MM.1S (cell line): ENCODE data around the gene QRSL1.
"Not testable (repeated sequence)": the region's sequence is repeated elsewhere in the genome, so short reads cannot be mapped to it uniquely, and the experiment has no call there.

ENCODE experiments used
- DNase-seq: peaks from one replicate; pipeline ENCODE4 v3.0.0-alpha.2; 2015
- H2AFZ ChIP-seq: fragments of 300-600 bp; sonication (generic); 2 replicates; pipeline ENCODE4 v1.6.0; 2016; ENCODE audit warnings: antibody characterized with exemption, low read length
- H3F3A ChIP-seq: fragments of 300-600 bp; sonication (generic); 2 replicates; pipeline ENCODE4 v1.6.1; 2016; ENCODE audit warnings: mild to moderate bottlenecking, antibody characterized with exemption, low read length, moderate library complexity, mixed read lengths; ENCODE audit not compliant: insufficient read depth
- H3K27ac ChIP-seq: fragments of 300-600 bp; sonication (generic); 2 replicates; pipeline ENCODE4 v1.5.1; 2016; ENCODE audit warnings: mild to moderate bottlenecking, low read length
- H3K27me3 ChIP-seq: fragments of 300-600 bp; sonication (generic); replicated peaks from 2 replicates; pipeline ENCODE4 v1.6.0; 2016; ENCODE audit warnings: low read length; ENCODE audit not compliant: insufficient read depth
- H3K36me3 ChIP-seq: fragments of 300-600 bp; sonication (generic); replicated peaks from 2 replicates; pipeline ENCODE4 v1.6.1; 2016; ENCODE audit warnings: mild to moderate bottlenecking, low read length, mixed read lengths; ENCODE audit not compliant: insufficient read depth
- H3K4me1 ChIP-seq: fragments of 300-600 bp; sonication (generic); 2 replicates; pipeline ENCODE4 v1.6.1; 2016; ENCODE audit warnings: low read length, mixed read lengths
- H3K4me2 ChIP-seq: fragments of 300-600 bp; sonication (generic); 2 replicates; pipeline ENCODE4 v1.6.0; 2016; ENCODE audit warnings: low read depth, low read length
- H3K4me3 ChIP-seq: fragments of 300-600 bp; sonication (generic); 2 replicates; pipeline ENCODE4 v1.5.1; 2016; ENCODE audit warnings: low read length, mixed read lengths
- H3K79me2 ChIP-seq: fragments of 300-600 bp; sonication (generic); 2 replicates; pipeline ENCODE4 v1.6.1; 2016; ENCODE audit warnings: mixed run types, low read length, mixed read lengths
- H3K9ac ChIP-seq: fragments of 300-600 bp; sonication (generic); 2 replicates; pipeline ENCODE4 v1.6.1; 2016; ENCODE audit warnings: low read length, mixed read lengths
- H3K9me2 ChIP-seq: fragments of 300-600 bp; sonication (generic); replicated peaks from 2 replicates; pipeline ENCODE4 v1.6.1; 2016; ENCODE audit warnings: mild to moderate bottlenecking, low read length, mixed read lengths; ENCODE audit not compliant: insufficient read depth
- H3K9me3 ChIP-seq: fragments of 300-600 bp; sonication (generic); replicated peaks from 2 replicates; pipeline ENCODE4 v1.6.1; 2016; ENCODE audit warnings: mild to moderate bottlenecking, low read length, mixed read lengths; ENCODE audit not compliant: insufficient read depth
- H4K20me1 ChIP-seq: fragments of 300-600 bp; sonication (generic); 2 replicates; pipeline ENCODE4 v1.6.1; 2016; ENCODE audit warnings: mild to moderate bottlenecking, low read length, moderate library complexity, mixed read lengths; ENCODE audit not compliant: insufficient read depth
- CTCF ChIP-seq: fragments of 300-600 bp; sonication (generic); IDR thresholded peaks from 2 replicates; pipeline ENCODE4 v1.5.1; 2016; ENCODE audit warnings: antibody characterized with exemption, low read length, mixed read lengths
- EZH2 ChIP-seq: fragments of 300-600 bp; sonication (generic); optimal IDR thresholded peaks from 2 replicates; pipeline ENCODE3; 2017; ENCODE audit warnings: low read depth, mild to moderate bottlenecking, antibody characterized with exemption, low read length, mixed read lengths
- EZH2phosphoT487 ChIP-seq: fragments of 300-600 bp; sonication (generic); IDR thresholded peaks from 2 replicates; pipeline ENCODE4 v1.6.1; 2018; ENCODE audit warnings: antibody characterized with exemption, low read length

QRSL1 gene

GRCh38 chr6:106629103-106629858, at the start of gene QRSL1, which contains the start of gene RTN4IP1:
TSS of gene QRSL1 (plus strand) at chr6:106629578. CDS start at chr6:106629682, 104 bp downstream.
TSS of gene RTN4IP1 (minus strand) at chr6:106629498. CDS start at chr6:106629021, 477 bp downstream.
- Histone ChIP-seq H3K27me3 (no peaks in the 10 kb centered on the region), H3K4me1 (peaks cover 7% of the 10 kb centered on the region; the same call in 1 of the 2 replicates), H3K27ac (peak within 1 kb of the TSS; percentile 72; the same call in 1 of the 2 replicates), H4K20me1 (no peaks in the 10 kb centered on the region), H3K4me2 (peak within 1 kb of the TSS; percentile 79), H2AFZ (peak within 1 kb of the TSS; percentile 85), H3F3A (peaks cover 10% of the 10 kb centered on the region; the same call in 1 of the 2 replicates), H3K79me2 (peaks cover 43% of the 10 kb centered on the region), H3K4me3 (peak within 1 kb of the TSS; percentile 93), H3K9me3 (no peaks in the 10 kb centered on the region), H3K9ac (peak within 1 kb of the TSS; percentile 83), H3K9me2 (no peaks in the 10 kb centered on the region), H3K36me3 (no peaks in the 10 kb centered on the region)
- no peak for TF ChIP-seq EZH2
- peak; percentile 91 for DNase-seq

- H2AFZ ChIP-seq, result no peak overlapping the region
- H3K9me2 ChIP-seq, result no peaks in the 10 kb centered on the region
- H3K27ac ChIP-seq, result no peak overlapping the region
- no peaks in the 10 kb centered on the region for H4K20me1 ChIP-seq
- H3K4me2 ChIP-seq, result no peak overlapping the region
- DNase-seq, result no peak
- no peaks in the 10 kb centered on the region for H3K79me2 ChIP-seq
- TF ChIP-seq EZH2, result no peak
- TF ChIP-seq EZH2phosphoT487, result no peak
- no peak for TF ChIP-seq CTCF
- no peaks in the 10 kb centered on the region for H3F3A ChIP-seq
- no peak overlapping the region for H3K4me3 ChIP-seq
- no peaks in the 10 kb centered on the region for H3K36me3 ChIP-seq
- H3K27me3 ChIP-seq, result no peaks in the 10 kb centered on the region
- H3K9me3 ChIP-seq, result no peaks in the 10 kb centered on the region
- H3K9ac ChIP-seq, result no peak overlapping the region
- no peaks in the 10 kb centered on the region for H3K4me1 ChIP-seq
Observed at GRCh38 chr6:106581468-106581867, 47.9 kb upstream of the QRSL1 start.

- DNase-seq, result no peak
- H3F3A ChIP-seq, result no peaks in the 10 kb centered on the region
- TF ChIP-seq EZH2, result no peak
- no peak for TF ChIP-seq CTCF
- TF ChIP-seq EZH2phosphoT487, result no peak
- H3K9me3 ChIP-seq, result no peaks in the 10 kb centered on the region
- no peaks in the 10 kb centered on the region for H3K36me3 ChIP-seq
- H3K4me2 ChIP-seq, result no peak overlapping the region
- no peaks in the 10 kb centered on the region for H3K4me1 ChIP-seq
- no peak overlapping the region for H3K9ac ChIP-seq
- H4K20me1 ChIP-seq, result no peaks in the 10 kb centered on the region
- H3K4me3 ChIP-seq, result no peak overlapping the region
- H3K27ac ChIP-seq, result no peak overlapping the region
- no peaks in the 10 kb centered on the region for H3K27me3 ChIP-seq
- H2AFZ ChIP-seq, result no peak overlapping the region
- no peaks in the 10 kb centered on the region for H3K9me2 ChIP-seq
- no peaks in the 10 kb centered on the region for H3K79me2 ChIP-seq
Observed at GRCh38 chr6:106586815-106587415, 42.5 kb upstream of the QRSL1 start.

GRCh38 chr6:106588937-106589336, 40.4 kb upstream of the QRSL1 start:
- H3F3A ChIP-seq, H3K36me3 ChIP-seq, H3K9me3 ChIP-seq, DNase-seq, H3K9me2 ChIP-seq, H3K27ac ChIP-seq, H3K9ac ChIP-seq, H3K4me2 ChIP-seq, H3K27me3 ChIP-seq, H2AFZ ChIP-seq, H4K20me1 ChIP-seq, H3K4me1 ChIP-seq, H3K79me2 ChIP-seq, H3K4me3 ChIP-seq: not testable (repeated sequence)
